ENCODE results near the gene TLE4. TPM values are rescaled to one million over a fixed set of nuclear protein-coding genes. Genes with fewer than 3 reads are reported as not detected.

The TLE4 gene
- total RNA-seq, 2 donors from 2014 or later, result 17.9 to 54.7 TPM

DNA sequence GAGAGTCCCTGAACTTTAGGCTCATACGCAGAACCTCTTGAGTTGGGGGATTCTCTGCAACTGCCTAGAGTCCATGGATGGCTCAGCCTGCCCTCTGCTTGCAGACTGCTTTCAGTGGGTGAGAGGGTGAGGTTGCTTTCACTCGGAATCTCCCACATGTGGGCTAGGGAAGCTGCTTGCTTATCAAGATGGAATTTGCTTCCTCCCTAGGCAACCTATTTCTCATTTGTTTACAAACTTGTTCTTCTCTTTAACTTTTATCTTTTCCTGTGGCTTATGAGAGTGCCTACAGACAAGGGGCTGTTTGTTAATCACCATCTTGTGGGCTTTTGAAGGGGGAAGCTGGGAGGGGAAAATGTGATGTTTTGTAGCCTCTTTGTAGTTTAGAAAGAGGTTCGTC lies 10.0 kb downstream of the TLE4 start:
- WGBS, 2 donors, result 50 to 70% methylated on average over 3 of the region's 3 CpGs
- H3K4me1 ChIP-seq, result peaks cover 44% of the 10 kb centered on the region
- H3K9me3 ChIP-seq, result no peaks in the 10 kb centered on the region
- intact Hi-C loops (cut with DNase I), result no loop called here
- DNase-seq (no peak), ATAC-seq (peak; percentile 27)
- H3K27ac ChIP-seq, result no peak overlapping the region
- H3K4me3 ChIP-seq, result no peak overlapping the region
- H3K27me3 ChIP-seq, result no peaks in the 10 kb centered on the region
- H3K36me3 ChIP-seq (replicated peaks in 1 of 2; ENCODE audit: insufficient read depth in 1 of 2, low read depth in 2 of 2), result no peaks in the 10 kb centered on the region
- no peak for TF ChIP-seq POLR2A (IDR thresholded peaks at IDR 0.05)
- TF ChIP-seq, protein P1, sequence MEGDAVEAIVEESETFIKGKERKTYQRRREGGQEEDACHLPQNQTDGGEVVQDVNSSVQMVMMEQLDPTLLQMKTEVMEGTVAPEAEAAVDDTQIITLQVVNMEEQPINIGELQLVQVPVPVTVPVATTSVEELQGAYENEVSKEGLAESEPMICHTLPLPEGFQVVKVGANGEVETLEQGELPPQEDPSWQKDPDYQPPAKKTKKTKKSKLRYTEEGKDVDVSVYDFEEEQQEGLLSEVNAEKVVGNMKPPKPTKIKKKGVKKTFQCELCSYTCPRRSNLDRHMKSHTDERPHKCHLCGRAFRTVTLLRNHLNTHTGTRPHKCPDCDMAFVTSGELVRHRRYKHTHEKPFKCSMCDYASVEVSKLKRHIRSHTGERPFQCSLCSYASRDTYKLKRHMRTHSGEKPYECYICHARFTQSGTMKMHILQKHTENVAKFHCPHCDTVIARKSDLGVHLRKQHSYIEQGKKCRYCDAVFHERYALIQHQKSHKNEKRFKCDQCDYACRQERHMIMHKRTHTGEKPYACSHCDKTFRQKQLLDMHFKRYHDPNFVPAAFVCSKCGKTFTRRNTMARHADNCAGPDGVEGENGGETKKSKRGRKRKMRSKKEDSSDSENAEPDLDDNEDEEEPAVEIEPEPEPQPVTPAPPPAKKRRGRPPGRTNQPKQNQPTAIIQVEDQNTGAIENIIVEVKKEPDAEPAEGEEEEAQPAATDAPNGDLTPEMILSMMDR (IDR thresholded peaks at IDR 0.05), result no peak

GRCh38 chr9:79583952-79584654 lies 12.3 kb downstream of the TLE4 start:
- Histone ChIP-seq H3K4me1 (peaks cover 38% of the 10 kb centered on the region), H3K9me3 (no peaks in the 10 kb centered on the region), H3K27ac (no peak overlapping the region), H3K4me3 (no peak overlapping the region), H3K27me3 (no peaks in the 10 kb centered on the region), H3K36me3 (replicated peaks in 1 of 2; ENCODE audit: insufficient read depth in 1 of 2, low read depth in 2 of 2) (no peaks in the 10 kb centered on the region)
- peak in 1 of 4 donors; percentile 64 for DNase-seq
- ATAC-seq, result no peak
- no peak for TF ChIP-seq POLR2A (IDR thresholded peaks at IDR 0.05)
- TF ChIP-seq, protein P1 (IDR thresholded peaks at IDR 0.05), result no peak
- intact Hi-C loops (cut with DNase I), result no loop called here
- WGBS, 2 donors, result 63 to 74% methylated on average over 10 of the region's 10 CpGs

- DNase-seq (no peak), ATAC-seq (no peak)
- intact Hi-C loops (cut with DNase I), result no loop called here
- H3K27ac ChIP-seq, result no peak overlapping the region
- no peaks in the 10 kb centered on the region for H3K27me3 ChIP-seq
- no peaks in the 10 kb centered on the region for H3K36me3 ChIP-seq (replicated peaks in 1 of 2; ENCODE audit: insufficient read depth in 1 of 2, low read depth in 2 of 2)
- H3K9me3 ChIP-seq, result no peaks in the 10 kb centered on the region
- TF ChIP-seq, protein P1 (IDR thresholded peaks at IDR 0.05), result no peak
- TF ChIP-seq POLR2A (IDR thresholded peaks at IDR 0.05), result no peak
- no peak overlapping the region for H3K4me3 ChIP-seq
- H3K4me1 ChIP-seq, result peaks cover 38% of the 10 kb centered on the region
- WGBS, 2 donors, result 50 to 65% methylated on average over 2 of the region's 2 CpGs
These were observed 12.9 kb downstream of the TLE4 start for GRCh38 chr9:79584655-79584982.

GRCh38 chr9:79588488-79589223 lies 16.9 kb downstream of the TLE4 start:
- H3K4me3 ChIP-seq, result no peak overlapping the region
- DNase-seq (no peak), ATAC-seq (no peak)
- H3K36me3 ChIP-seq (replicated peaks in 1 of 2; ENCODE audit: insufficient read depth in 1 of 2, low read depth in 2 of 2), result no peaks in the 10 kb centered on the region
- no peaks in the 10 kb centered on the region for H3K27me3 ChIP-seq
- H3K9me3 ChIP-seq, result no peaks in the 10 kb centered on the region
- WGBS, 2 donors, result 92% methylated on average over 3 of the region's 3 CpGs
- TF ChIP-seq, protein P1 (IDR thresholded peaks at IDR 0.05), result no peak
- no peak for TF ChIP-seq POLR2A (IDR thresholded peaks at IDR 0.05)
- no peak overlapping the region for H3K27ac ChIP-seq
- peaks cover 14% of the 10 kb centered on the region for H3K4me1 ChIP-seq
- intact Hi-C loops (cut with DNase I), result no loop called here
